DOHH2 (cell line): ENCODE measurements around the gene CACNA2D3.

Experiments used
- EZH2phosphoT487 ChIP-seq: fragments of 200-600 bp; sonication (generic); IDR thresholded peaks from 2 replicates; pipeline ENCODE4 v1.6.1; 2017; ENCODE audit warnings: borderline replicate concordance, mild to moderate bottlenecking, antibody characterized with exemption, low read length, moderate library complexity, mixed read lengths
- TF ChIP-seq, protein P1 (sequence below): fragments of 200-600 bp; sonication (generic); IDR thresholded peaks from one replicate; pipeline ENCODE4 v1.5.1; 2014; ENCODE audit warnings: antibody characterized with exemption, mild to moderate bottlenecking, low read depth, low read length; ENCODE audit not compliant: poor library complexity, severe bottlenecking

DNA sequence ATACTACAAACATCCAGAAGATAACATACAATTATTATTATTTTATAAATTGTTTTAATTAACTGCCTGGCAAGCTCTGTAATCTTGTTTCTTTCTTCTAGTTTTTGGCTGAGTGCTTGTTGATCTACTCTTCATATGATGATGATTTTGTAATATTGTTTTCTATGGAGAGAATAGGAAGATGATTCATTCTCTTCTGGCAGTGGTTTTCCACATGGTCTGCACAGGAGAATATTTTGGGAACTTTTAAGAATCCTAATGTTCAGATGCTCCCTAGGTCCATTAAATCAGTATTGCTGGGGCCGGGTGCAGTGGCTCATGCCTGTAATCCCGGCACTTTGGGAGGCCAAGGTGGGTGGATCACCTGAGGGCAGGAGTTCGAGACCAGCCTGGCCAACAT, 37.6 kb downstream of the CACNA2D3 start:
- TF ChIP-seq, protein P1, sequence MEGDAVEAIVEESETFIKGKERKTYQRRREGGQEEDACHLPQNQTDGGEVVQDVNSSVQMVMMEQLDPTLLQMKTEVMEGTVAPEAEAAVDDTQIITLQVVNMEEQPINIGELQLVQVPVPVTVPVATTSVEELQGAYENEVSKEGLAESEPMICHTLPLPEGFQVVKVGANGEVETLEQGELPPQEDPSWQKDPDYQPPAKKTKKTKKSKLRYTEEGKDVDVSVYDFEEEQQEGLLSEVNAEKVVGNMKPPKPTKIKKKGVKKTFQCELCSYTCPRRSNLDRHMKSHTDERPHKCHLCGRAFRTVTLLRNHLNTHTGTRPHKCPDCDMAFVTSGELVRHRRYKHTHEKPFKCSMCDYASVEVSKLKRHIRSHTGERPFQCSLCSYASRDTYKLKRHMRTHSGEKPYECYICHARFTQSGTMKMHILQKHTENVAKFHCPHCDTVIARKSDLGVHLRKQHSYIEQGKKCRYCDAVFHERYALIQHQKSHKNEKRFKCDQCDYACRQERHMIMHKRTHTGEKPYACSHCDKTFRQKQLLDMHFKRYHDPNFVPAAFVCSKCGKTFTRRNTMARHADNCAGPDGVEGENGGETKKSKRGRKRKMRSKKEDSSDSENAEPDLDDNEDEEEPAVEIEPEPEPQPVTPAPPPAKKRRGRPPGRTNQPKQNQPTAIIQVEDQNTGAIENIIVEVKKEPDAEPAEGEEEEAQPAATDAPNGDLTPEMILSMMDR = no peak
- TF ChIP-seq EZH2phosphoT487 = no peak
